ENCODE data around the gene RAB40B. TPM values are rescaled to one million over a fixed set of nuclear protein-coding genes. Genes with fewer than 3 reads are reported as not detected.

The RAB40B gene
- total RNA-seq, 1 experiment from 2014 or later: 22.4 TPM

GRCh38 chr17:82729479-82730260, 31.2 kb upstream of the RAB40B start:
- no TSS peak for BruUV-seq (replicated peaks)
- no peaks in the 10 kb centered on the region for H3K27me3 ChIP-seq (ENCODE audit: low read length)
- DNase-seq (no peak), ATAC-seq (no peak)
- intact Hi-C loops (cut with micrococcal nuclease): no loop called here
- peaks cover 5% of the 10 kb centered on the region; the same call in 1 of the 2 replicates for H3K9me3 ChIP-seq (ENCODE audit: low read length)
- 0 out of 2 replicates have a peak, but pooled peaks cover 2% of the 10 kb centered on the region for H3K4me1 ChIP-seq (ENCODE audit: insufficient read depth, low read length)
- no peak overlapping the region for H3K4me3 ChIP-seq (ENCODE audit: low read length)
- no peak overlapping the region for H3K27ac ChIP-seq (ENCODE audit: low read length)
- ChIA-PET POLR2A (ENCODE audit: unreplicated experiment) (no interaction called here), CTCF (no interaction called here)
- H3K79me2 ChIP-seq (ENCODE audit: low read length): no peaks in the 10 kb centered on the region
- H3K9me2 ChIP-seq (replicated peaks; ENCODE audit: low read length): no peaks in the 10 kb centered on the region
- no peak overlapping the region for H2AFZ ChIP-seq (ENCODE audit: low read length)
- H3F3A ChIP-seq (ENCODE audit: low read length, unreplicated experiment): no peaks in the 10 kb centered on the region
- H3K9ac ChIP-seq (ENCODE audit: low read length): no peak overlapping the region
- no peak overlapping the region for H3K4me2 ChIP-seq (ENCODE audit: low read length)
- H4K20me1 ChIP-seq (ENCODE audit: low read length): no peaks in the 10 kb centered on the region
- peaks cover 25% of the 10 kb centered on the region for H3K36me3 ChIP-seq (ENCODE audit: low read depth, low read length)
- TF ChIP-seq EZH2phosphoT487 (IDR thresholded peaks at IDR 0.05; ENCODE audit: borderline replicate concordance, low read length) (no peak), CTCF (conservative IDR thresholded peaks at IDR 0.05; ENCODE audit: low read depth, low read length) (no peak), EZH2 (IDR thresholded peaks at IDR 0.05; ENCODE audit: low read length, unreplicated experiment) (no peak)

- DNase-seq: no peak
- H3F3A ChIP-seq (ENCODE audit: low read length, unreplicated experiment): no peaks in the 10 kb centered on the region
- H3K9me2 ChIP-seq (replicated peaks; ENCODE audit: low read length): no peaks in the 10 kb centered on the region
- H4K20me1 ChIP-seq (ENCODE audit: low read length): no peaks in the 10 kb centered on the region
- no peaks in the 10 kb centered on the region for H3K9me3 ChIP-seq (ENCODE audit: low read length)
- TF ChIP-seq EZH2phosphoT487 (IDR thresholded peaks at IDR 0.05; ENCODE audit: borderline replicate concordance, low read length) (no peak), EZH2 (IDR thresholded peaks at IDR 0.05; ENCODE audit: low read length, unreplicated experiment) (no peak), CTCF (conservative IDR thresholded peaks at IDR 0.05; ENCODE audit: low read depth, low read length) (no peak)
- no peaks in the 10 kb centered on the region for H3K27me3 ChIP-seq (ENCODE audit: low read length)
- no peak overlapping the region for H3K4me2 ChIP-seq (ENCODE audit: low read length)
- H3K4me1 ChIP-seq (ENCODE audit: insufficient read depth, low read length): no peaks in the 10 kb centered on the region
- H3K36me3 ChIP-seq (ENCODE audit: low read depth, low read length): peaks cover 23% of the 10 kb centered on the region
- no peak overlapping the region for H2AFZ ChIP-seq (ENCODE audit: low read length)
- ChIA-PET CTCF (no interaction called here), POLR2A (ENCODE audit: unreplicated experiment) (no interaction called here)
- BruUV-seq (replicated peaks): no TSS peak
- H3K27ac ChIP-seq (ENCODE audit: low read length): no peak overlapping the region
- intact Hi-C loops (cut with micrococcal nuclease): no loop called here
- ATAC-seq: no peak
- H3K4me3 ChIP-seq (ENCODE audit: low read length): no peak overlapping the region
- H3K79me2 ChIP-seq (ENCODE audit: low read length): no peaks in the 10 kb centered on the region
- H3K9ac ChIP-seq (ENCODE audit: low read length): no peak overlapping the region
Measured at GRCh38 chr17:82726427-82726826, 27.9 kb upstream of the RAB40B start.

GRCh38 chr17:82723169-82723807, 24.8 kb upstream of the RAB40B start:
- POLR2A ChIA-PET (ENCODE audit: unreplicated experiment): no interaction called here
- no peaks in the 10 kb centered on the region for H3K4me1 ChIP-seq (ENCODE audit: insufficient read depth, low read length)
- H3K27ac ChIP-seq (ENCODE audit: low read length): no peak overlapping the region

More at GRCh38 chr17:82723169-82723807, 24.8 kb upstream of the RAB40B start:
- Histone ChIP-seq H4K20me1 (ENCODE audit: low read length) (no peaks in the 10 kb centered on the region), H3K4me3 (ENCODE audit: low read length) (no peak overlapping the region), H3K36me3 (ENCODE audit: low read depth, low read length) (peaks cover 28% of the 10 kb centered on the region), H3K9me2 (replicated peaks; ENCODE audit: low read length) (no peaks in the 10 kb centered on the region), H3F3A (ENCODE audit: low read length, unreplicated experiment) (no peaks in the 10 kb centered on the region), H3K79me2 (ENCODE audit: low read length) (peaks cover 5% of the 10 kb centered on the region), H3K9me3 (ENCODE audit: low read length) (no peaks in the 10 kb centered on the region), H3K27me3 (ENCODE audit: low read length) (no peaks in the 10 kb centered on the region), H3K4me2 (ENCODE audit: low read length) (no peak overlapping the region), H2AFZ (ENCODE audit: low read length) (no peak overlapping the region), H3K9ac (ENCODE audit: low read length) (no peak overlapping the region)
- intact Hi-C loops (cut with micrococcal nuclease): no loop called here
- ATAC-seq: no peak
- no peak for TF ChIP-seq CTCF (conservative IDR thresholded peaks at IDR 0.05; ENCODE audit: low read depth, low read length)
- TF ChIP-seq EZH2phosphoT487 (IDR thresholded peaks at IDR 0.05; ENCODE audit: borderline replicate concordance, low read length): no peak
- TF ChIP-seq EZH2 (IDR thresholded peaks at IDR 0.05; ENCODE audit: low read length, unreplicated experiment): no peak
- no TSS peak for BruUV-seq (replicated peaks)
- DNase-seq: no peak
- CTCF ChIA-PET: no interaction called here
